HG03521 (cell line): ENCODE results near the gene CPLX4.
A peak's percentile ranks its signal among the peaks of the same experiment; 100 is the strongest.

Experiments used
- ATAC-seq: cut with Tn5 transposase; IDR thresholded peaks from one replicate; pipeline ENCODE4 v1.9.1; 2021; ENCODE audit warnings: mild to moderate bottlenecking, moderate library complexity; ENCODE audit not compliant: unreplicated experiment

The CPLX4 gene, protein sequence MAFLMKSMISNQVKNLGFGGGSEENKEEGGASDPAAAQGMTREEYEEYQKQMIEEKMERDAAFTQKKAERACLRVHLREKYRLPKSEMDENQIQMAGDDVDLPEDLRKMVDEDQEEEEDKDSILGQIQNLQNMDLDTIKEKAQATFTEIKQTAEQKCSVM

DNA sequence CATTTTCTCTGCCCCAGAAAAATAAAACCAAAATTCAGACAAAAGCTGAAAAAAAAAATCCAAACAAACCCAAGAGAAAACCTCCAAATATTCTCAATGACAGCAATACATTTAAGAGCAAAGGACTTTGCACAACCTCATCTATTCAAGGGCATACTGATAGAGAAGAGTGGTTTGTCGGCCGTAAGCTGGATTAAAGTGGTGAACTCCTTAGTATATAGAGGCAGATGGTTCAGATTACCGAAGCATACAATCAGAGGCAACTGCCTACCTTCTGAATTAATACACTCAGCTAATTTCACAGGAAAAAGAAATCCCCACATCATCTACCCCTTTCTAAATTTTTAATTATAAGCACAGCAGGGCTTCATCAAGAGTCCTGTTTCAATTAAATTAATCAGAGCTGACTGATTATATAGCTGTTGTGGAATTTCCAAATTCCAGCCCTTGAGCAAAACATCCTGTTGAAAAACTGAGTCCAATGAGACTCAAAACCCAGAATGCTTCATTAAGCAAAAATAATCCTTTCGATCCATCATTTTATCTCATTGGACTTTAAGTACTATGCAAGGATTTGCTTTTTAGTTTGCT, at the start of gene CPLX4:
TSS of gene CPLX4 (minus strand) at position 190 of the 591 bp plus-strand sequence. CDS start at position 3, 187 bp downstream.
- no peak for ATAC-seq

DNA sequence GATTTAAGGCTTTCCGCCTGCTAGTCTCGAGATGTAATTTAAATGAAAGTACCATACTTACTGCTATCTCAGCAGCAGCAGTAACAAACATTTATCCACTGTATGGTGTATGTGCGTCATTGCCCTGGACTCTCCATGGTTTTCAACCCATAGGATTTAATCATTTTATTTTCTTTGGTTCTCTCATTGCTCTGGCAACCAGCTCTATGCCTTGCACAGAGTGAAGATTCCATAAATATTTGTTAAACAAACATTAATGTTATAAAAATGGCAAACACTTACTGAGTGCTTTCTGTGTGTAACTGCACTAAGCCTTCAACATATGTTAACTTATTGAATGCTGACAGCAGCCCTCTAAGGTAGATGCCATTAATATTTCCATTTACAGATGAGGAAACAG, 41.9 kb upstream of the CPLX4 start:
- no peak for ATAC-seq

DNA sequence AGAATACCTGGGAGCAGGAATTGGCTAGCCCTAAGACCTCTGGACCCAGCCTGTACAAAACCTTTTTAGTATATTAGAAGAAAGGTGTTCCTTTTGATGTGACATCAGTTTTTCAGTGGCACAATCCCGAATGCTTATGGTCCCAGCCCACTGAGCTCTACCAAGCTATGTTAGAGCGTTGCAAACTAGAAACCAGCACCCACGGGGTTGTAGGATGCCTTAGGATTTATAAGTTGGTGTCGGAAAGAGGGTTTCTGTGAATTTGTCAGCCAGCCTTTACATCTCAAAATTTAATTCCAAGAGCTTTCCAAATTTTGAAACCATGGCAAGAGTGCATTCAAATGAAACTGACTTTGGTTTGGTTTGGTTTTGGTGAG, 41.1 kb upstream of the CPLX4 start:
- peak; percentile 10 for ATAC-seq

DNA sequence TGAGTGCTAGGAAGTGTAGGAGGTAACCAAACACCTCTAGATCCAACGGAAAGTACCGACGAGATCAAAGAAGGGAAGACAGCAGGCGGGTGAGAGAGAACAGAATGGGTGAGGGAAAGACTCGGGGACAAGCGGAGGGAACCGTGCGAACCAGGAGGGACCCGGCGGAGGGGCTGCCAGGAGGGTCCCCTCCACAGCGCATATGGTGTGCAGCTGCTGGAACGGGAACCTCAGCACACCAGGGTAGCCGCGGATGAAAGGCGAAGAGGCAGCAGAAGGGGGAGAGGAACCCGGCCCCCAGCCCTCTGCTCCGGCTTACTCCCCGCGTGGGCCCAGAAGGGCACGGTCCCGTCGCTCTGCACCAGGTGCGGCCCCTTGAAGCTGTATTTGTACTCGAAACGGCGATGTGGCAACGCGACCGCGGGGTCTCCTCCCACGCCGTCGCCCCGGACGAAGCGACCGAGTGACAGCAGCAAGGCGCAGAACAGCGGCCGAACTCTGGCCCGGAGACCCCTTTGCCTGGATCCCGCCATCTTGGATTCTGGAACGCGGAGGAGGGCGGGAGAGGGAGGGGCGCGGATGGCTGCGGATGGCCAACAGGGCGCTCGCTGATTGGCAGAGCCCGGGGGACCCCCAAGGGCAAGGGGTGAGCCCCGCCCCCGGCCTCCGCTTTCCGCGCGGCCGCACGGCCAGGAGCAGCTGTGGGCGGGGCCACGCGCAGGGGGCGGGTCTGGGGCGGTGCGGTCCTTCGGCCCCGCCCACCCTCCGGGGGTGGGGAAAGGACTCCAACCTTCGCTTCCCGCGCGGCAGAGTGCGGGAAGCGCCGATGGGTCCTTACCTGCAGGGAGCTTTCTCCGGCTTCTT, 40.5 kb upstream of the CPLX4 start, which contains the start of gene LMAN1:
TSS of gene LMAN1 (minus strand) at position 554 of the 864 bp plus-strand sequence. CDS start at position 533, 21 bp downstream.
- ATAC-seq: peak; percentile 94

DNA sequence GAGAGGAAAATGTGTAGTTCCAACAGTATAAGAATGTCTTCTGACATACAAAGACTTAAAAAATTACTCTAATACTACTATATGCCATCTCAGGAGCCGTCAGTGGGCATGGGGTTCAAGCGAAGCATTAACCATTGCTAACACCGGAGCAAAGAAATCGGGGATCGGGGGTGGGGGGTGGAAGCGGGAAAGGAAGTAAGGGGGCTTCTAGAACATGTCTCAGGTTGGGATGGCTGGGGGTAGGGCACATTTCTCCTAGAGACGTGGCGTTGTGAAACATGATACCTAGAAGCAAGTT, 39.9 kb upstream of the CPLX4 start:
- ATAC-seq: no peak

DNA sequence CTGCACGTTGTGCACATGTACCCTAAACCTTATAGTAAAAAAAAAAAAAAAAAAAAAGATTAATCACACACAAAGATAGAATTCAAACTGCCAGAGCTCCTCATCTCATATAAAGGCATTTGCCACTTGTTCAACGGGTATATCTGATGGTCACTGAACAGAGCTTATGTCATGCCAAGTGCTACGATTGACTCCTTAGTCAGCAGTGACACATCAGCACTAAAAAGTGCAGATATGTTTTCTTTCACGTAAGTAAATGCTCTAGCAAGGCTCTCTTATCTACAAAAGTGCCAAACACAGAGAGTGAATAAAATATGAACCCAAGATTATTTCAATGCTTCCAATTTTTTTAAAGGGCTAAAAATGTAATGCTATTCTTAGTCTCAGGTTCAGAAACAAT, 39.5 kb upstream of the CPLX4 start:
- ATAC-seq: no peak

DNA sequence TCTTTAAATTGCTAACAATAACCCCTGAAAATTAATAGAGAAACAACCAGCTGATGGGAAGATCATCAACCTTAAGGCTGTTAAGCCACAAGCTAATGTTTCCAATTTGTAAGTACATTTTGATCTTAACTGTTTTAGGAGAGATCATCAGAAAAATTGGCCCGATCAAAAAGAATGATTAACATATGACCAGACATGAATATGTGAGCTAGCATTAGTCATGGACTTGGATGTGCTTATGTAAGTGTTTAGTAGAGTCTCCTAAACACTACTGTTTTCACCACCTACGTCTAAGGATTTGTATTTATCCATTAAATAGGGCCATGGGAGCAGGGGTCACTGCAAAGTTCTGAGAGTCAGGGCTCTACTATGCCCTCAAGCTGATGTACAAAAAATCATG, 36.3 kb upstream of the CPLX4 start:
- no peak for ATAC-seq

DNA sequence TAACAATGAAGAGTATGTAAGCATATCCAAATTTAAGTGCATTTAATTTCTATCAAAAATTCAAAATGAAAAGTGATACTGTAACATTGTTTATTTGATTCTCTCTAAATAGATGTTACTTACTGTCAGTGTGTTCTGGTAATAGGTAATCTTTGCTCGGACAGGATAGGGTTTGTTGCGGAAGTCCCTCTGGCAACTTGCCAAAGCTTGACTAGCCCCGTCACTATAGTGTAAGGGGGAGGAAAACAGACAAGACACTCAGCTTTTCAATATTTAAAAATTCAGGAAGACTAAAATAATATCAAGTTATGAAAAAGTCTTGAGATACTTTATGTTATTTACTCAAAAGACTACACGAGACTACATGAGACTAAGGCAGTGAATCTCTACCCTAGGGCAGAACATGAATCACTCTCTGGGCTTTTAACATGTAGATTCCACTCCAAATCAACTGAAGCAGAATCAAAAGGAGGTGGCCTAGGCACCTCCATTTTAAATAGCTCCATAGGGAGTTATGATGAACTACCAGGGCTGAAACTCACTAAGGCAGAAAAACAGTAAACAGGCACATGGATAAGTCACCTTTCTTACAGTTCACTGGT, 34.7 kb upstream of the CPLX4 start:
- no peak for ATAC-seq

DNA sequence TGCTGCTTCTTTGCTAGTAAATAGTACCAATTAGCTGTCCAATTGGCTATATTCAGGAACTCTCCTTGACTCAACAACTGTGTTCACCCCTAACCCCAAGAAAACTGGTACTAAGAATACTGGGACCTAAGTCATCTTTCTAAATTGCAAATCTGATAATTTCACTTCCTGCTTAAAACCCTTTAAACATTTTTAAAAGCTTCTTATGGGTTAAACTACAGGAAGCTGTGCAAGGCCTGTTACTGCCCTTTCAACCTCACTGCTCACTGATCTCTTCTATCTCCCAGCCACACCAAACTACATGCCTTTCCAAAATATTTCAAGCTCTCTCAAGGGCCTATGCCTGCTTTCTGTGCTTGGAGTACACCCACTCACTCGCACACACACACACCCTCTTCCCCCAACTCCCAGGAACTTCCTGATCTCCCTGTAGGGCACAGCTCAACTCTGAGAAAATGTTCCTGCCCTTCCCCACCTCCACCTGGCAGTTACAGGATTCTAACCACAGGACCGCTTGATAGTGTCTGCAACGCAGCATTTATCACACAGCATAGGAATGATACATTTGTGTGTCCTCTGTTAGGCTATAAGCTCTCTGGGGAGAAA, 33.9 kb upstream of the CPLX4 start:
- no peak for ATAC-seq

DNA sequence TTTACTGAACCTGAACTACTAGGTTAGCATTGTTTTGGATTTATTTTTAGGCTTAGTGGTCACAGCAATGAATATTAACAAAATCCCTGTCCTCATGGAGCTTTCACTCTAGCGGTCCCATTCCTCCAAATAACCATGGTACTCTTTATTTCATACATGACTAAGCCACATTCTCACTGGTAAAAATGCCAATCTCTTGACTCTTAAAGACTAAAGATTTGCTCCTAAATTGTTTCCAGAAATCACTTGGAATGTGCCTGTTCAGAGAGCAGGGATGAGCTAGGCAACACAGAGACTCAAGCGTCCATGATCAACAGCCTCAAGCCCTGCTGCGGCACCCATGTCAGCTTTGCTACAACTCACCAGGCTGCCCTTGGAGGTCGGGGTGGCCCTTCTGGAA, 27.1 kb upstream of the CPLX4 start:
- ATAC-seq: no peak

DNA sequence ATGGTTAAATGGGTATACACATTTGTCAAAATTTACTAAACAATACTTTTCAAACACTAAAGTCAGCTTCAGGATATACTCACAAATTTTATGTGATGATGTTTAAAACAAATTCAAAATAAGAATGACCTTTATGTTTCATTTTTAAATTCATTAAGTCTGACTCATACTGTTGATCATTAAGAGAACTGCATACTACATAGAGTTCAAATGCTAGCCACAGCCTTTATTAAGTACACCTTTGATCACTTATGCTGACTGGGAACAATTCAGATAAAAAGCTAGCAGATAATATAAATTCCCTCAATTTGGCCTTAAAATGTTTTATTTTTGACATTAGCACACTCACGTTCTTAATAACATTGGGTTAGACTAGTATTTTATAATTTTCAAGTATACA, 26.5 kb upstream of the CPLX4 start:
- no peak for ATAC-seq

DNA sequence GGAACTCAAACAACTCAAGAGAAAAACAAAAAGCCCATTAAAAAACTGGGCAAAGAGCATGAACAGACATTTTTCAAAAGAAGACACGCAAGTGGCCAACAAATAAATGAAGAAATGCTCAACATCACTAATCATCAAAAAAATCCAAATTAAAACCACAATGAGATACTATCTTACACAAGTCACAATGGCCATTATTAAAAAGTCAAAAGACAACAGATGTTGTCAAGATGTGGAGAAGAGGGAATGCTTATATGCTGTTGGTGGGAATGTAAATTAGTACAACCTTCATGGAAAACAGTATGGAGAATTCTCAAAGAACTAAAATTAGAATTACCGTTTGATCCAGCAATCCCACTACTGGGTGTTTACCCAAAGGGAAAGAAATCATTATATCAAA, 25.5 kb upstream of the CPLX4 start:
- ATAC-seq: no peak

DNA sequence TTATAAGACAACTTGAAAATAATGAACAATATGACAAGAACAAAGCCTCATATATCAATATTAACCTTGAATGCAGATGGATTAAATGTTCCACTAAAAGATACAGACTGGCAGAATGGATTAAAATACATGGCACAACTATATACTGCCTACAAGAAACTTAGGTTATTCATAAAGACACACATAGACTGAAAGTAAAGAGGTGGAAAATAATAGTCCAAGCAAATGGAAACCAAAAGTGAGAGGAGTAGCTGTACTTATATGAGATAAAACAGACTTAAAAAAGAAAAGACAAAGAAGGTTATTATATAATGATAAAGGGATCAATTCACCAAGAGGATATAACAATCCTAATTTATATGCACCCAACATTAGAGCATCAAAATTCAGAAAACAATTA, 22.4 kb upstream of the CPLX4 start:
- ATAC-seq: no peak

DNA sequence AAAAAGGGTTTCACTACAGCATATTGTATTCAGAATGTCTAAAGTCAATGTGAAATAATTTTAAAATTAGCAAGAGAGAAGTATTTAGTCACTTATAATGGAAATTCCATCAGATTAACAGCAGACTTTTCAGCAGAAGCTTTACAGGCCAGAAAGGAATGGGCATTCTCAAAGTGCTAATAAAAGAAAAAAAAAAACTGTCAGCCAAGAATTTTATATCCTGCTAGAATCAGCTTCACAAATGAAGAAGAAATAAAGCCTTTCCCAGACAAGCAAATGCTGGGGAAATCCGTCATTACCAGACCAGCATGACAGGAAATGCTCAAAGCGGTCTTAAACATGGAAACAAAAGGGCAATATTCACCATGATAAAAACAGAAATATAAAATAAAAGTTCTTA, 21.9 kb upstream of the CPLX4 start:
- no peak for ATAC-seq

DNA sequence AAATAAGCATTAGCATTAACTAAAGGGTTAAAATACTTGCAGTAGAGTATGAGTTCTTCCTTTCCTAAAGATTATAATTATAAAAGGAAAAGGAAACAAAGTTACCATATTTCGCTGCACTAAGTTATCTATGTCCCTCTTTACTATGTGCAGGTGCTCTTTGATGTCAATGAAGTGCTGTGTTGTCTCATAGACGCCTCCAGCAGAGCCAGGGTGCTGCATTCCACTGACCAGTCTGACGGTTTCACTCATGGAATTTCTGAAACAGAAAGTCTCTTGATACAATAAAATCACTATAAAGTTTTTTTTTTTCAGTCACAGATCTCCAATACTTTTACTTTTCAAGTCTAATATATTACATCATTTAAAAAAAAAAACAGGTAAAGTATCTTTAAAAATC, 14.5 kb upstream of the CPLX4 start:
- ATAC-seq: no peak

DNA sequence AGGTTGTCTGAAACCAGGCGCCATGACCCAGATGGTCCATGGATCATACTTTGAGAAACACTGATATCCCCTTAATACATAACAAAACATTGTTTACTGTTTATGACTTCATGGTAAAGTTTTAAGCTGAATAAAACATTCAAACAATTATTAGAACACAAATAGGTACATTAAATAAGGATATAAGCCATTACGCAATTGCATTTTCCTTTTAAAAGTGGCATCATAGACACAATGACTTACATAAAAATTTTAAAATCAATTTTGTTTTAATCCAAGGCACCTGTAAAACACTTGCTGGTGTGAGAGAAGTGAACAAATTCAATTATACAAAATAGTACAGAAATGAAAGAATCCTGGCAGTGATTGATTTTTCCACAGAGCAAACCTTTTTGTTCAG, 10.2 kb upstream of the CPLX4 start:
- no peak for ATAC-seq

DNA sequence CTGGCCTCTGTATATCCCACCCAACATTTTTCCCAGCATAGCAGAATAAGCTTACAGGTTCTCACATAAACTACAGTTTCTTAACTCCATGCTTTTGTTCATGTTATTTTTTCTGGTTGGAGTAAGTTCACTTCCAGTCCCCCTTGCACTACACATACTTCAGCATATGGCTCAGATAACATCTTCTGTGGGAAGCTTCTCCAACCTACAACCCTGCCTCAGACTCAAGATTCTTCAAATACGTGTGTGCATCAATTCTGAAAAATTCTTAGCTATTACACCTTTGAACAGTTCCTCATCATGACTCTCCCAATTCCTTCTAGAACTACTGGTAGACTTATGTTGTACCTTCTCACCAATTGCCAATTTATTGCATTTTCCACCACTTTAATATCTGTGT, 7.5 kb upstream of the CPLX4 start:
- no peak for ATAC-seq

DNA sequence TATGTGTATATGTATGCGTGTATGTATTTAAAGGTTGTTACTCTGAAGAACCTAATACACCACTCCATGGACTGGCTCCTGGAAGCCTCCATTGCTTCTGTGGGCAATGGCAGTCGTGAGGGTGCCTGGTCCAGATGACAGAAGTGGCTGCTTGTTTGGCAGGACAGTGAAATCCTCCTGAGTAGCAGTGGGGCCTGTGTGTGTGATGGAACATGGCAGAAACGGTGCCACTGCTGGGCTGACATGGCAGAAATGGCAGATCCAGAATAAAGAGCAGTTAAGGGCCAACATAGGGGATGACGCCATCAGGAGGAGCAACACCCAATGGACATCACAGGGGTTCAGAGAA, 6.1 kb upstream of the CPLX4 start:
- no peak for ATAC-seq

DNA sequence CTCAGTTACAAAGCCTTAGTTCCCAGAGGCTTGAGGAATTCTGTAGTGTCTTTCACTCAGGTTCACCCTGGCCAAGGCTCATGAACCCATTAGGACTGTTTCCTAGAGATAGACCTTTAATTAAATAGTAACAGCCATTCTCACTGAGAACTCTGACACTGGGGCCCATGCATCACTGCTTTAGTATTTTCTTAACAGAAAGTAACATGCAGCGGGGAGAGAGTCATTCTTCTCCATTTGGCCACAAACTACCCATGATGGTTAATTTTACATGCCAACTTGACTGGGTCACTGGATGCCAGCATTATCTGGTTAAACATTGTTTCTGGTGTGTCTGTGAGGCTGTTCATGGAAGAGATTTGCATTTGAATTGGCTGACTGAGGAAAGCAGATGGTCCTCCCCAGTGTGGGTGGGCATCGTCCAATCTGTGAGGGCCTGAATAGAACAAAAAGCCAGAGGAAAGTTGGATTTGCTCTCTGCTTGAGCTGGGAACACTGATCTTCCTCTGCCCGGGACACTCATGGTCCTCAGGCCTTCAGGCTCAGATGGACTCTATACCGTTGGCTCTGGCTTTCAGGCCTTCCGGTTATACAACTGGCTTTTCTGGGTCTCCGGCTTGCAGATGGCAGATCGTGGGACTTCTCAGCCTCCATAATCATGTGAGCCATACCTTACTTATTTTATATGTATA, 5.6 kb upstream of the CPLX4 start:
- no peak for ATAC-seq

DNA sequence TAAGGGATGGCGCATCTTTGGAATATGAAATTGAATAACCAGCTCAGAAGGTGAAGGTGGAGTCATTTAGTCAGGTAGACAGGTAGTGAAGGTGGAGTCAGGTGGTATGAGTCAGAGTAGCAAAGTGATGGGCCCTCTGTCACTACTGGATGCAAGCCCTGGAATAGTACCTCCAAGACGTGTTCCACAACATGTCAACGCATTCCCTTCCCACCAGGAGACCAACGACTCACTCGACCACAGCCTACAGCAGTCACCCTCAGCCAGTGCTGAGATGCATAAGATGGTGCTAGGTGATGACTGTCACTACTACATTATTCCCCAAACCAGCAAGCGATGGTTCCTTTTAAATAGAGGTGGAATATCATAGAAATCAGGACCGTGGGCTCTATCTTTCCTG, 6.8 kb downstream of the CPLX4 start:
- no peak for ATAC-seq

DNA sequence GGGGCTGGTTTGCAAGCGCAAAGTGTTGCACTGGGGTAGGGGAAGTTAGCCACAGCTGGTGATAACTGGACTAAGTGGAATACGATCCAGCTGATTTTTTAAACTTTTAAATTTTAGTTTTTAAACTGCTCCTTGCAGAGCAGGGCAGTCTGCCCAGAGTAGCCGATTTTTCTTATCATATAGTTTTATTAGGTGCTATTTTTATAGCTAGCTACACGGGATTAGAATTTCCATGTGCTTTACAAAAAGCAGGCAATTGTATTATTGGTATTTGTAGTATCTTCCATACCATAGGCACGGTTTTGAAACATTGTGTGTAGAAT, 9.6 kb downstream of the CPLX4 start:
- ATAC-seq: no peak
